22Rv1 (cell line): Measurements from ENCODE around the gene GPR132.
"Not testable (repeated sequence)": the region's sequence is repeated elsewhere in the genome, so short reads cannot be mapped to it uniquely, and the experiment has no call there.

ENCODE experiments used
- H3K27ac ChIP-seq: fragments of 450-650 bp; 2 replicates; pipeline ENCODE4 v1.5.1; 2017
- ZFX ChIP-seq: fragments of 450-650 bp; IDR thresholded peaks from 2 replicates; pipeline ENCODE4 v1.6.1; 2017; ENCODE audit warnings: antibody characterized with exemption, borderline replicate concordance
- TF ChIP-seq, protein P1 (sequence below): fragments of 450-650 bp; IDR thresholded peaks from 2 replicates; pipeline ENCODE4 v1.5.1; 2017; ENCODE audit warnings: mild to moderate bottlenecking

The GPR132 gene, protein sequence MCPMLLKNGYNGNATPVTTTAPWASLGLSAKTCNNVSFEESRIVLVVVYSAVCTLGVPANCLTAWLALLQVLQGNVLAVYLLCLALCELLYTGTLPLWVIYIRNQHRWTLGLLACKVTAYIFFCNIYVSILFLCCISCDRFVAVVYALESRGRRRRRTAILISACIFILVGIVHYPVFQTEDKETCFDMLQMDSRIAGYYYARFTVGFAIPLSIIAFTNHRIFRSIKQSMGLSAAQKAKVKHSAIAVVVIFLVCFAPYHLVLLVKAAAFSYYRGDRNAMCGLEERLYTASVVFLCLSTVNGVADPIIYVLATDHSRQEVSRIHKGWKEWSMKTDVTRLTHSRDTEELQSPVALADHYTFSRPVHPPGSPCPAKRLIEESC

DNA sequence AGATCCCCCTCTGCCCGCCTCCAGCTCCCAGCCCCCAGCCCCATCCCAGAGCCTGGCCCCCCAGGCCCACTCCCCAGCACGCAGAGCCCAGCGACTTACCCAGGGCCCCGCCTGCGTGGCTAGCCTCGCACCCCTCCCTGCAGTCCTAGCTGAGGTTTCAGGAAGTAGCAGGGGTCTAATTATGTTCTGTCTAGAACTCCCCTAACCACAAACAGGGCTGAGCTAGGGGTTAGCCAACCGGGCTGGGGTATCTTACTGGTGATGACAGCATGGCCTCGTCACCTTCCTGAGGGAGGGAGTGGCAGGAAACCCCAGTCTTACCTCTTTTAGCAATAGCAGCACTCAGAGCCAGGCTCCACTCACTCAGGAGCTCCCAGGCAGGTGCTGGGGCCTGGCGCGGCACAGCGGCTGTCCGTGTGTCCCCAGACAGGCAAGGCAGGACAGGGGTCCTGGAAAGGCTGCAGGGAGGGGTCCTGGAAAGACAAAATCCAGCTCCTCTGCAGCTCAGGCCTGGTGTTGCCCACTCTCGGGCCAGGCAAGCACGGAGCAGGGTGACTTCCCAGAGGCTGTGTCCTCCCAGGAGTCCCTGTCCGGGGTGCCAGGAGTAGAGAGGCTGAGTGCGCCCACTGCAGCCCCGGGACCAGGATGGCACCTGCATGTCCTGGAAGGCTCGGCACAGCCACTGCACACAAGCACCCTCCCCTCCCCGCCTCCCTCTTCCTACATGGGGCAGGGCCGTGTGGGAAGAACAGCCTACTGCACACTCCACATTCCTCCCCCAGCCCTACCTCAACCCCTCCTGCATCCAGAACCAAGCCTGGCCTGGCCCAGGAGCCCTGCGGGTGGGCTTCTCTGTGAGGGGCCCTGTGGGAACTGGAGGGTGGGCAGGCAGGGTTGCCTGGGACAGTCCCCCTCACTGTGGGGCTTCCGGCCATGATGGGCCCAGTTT is at the start of gene GPR132:
Gene GPR132 (minus strand): TSS at position 151 of the 949 bp plus-strand sequence. CDS start 10,010 bp downstream, outside the sequence.
- no peak for TF ChIP-seq ZFX
- TF ChIP-seq, protein P1, sequence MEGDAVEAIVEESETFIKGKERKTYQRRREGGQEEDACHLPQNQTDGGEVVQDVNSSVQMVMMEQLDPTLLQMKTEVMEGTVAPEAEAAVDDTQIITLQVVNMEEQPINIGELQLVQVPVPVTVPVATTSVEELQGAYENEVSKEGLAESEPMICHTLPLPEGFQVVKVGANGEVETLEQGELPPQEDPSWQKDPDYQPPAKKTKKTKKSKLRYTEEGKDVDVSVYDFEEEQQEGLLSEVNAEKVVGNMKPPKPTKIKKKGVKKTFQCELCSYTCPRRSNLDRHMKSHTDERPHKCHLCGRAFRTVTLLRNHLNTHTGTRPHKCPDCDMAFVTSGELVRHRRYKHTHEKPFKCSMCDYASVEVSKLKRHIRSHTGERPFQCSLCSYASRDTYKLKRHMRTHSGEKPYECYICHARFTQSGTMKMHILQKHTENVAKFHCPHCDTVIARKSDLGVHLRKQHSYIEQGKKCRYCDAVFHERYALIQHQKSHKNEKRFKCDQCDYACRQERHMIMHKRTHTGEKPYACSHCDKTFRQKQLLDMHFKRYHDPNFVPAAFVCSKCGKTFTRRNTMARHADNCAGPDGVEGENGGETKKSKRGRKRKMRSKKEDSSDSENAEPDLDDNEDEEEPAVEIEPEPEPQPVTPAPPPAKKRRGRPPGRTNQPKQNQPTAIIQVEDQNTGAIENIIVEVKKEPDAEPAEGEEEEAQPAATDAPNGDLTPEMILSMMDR: no peak
- no peak within 1 kb of the TSS for H3K27ac ChIP-seq

DNA sequence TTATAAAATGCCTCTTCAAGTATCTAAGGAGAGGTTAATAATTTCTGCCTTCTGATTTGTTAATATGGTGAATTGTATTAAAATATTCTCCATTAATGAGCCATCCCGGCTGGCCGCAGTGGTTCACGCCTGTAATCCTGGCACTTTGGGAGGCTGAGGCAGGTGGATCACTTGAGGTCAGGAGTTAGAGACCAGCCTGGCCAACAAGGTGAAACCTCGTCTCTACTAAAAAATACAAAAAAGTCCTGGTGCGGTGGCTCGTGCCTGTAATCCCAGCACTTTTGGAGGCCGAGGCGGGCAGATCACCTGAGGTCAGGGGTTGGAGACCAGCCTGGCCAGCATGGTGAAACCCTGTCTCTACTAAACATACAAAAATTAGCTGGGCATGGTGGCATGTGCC is 44.0 kb upstream of the GPR132 start:
- not testable (repeated sequence) for H3K27ac ChIP-seq

DNA sequence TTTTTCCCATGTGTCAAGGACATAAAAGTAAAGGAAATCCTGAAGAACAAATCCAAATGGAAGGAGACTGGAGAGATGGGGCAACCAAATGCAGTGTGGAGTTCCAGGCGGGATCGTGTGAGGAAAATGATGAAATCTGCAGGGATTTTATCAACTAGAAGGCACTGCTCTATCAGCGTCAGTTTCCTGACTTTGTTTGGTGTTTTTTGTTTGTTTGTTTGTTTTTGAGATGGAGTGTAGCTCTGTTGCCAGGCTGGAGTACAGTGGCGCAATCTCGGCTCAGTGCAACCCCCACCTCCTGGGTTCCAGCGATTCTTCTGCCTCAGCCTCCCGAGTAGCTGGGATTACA is 43.3 kb upstream of the GPR132 start:
- TF ChIP-seq, protein P1: no peak
- no peak for TF ChIP-seq ZFX
- no peak overlapping the region for H3K27ac ChIP-seq

DNA sequence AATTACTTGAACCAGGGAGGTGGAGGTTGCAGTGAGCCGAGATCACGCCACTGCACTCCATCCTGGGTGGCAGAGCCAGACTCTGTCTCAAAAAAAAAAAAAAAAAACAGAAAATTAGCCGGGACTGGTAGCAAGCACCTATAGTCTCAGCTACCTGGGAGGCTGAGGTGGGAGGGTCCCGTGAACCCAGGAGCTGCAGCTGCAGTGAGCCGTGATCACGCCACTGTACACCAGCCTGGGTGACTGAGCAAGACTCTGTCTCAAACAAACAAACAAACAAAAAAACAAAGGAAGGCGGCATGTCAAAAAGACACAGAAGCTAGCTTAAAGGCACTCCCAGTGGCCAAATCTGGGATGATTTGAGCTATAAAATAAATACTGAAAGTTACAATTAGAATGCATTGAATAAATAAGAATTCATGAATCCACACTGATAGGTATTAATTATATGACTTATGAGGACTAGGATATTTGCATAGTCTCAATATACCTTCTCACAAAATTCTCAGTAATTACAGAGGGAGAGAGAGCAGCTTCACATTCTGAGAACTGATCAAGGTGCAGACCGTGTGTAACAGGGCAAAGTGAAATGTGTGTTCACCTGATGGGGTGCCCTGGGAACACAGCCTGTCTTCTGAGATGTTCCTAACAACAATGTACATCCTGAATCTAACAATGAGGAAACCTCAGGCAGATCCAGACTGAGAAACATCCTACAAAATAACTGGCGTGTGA is 42.7 kb upstream of the GPR132 start:
- H3K27ac ChIP-seq: no peak overlapping the region

DNA sequence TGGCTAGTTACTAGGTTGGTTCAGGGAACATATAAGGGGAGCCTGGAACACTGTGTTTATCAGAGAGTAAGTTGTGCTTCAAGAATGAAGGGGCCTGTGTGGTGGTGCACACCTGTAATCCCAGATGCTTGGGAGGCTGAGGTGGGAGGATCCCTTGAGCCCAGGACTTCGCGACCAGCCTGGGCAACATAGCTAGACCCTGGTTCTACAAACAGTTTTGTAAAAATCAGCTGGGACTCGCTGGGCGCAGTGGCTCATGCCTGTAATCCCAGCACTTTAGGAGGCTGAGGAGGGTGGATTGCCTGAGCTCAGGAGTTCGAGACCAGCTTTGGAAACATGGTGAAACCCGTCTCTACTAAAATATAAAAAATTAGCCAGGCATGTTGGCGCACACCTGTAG is 42.1 kb upstream of the GPR132 start:
- H3K27ac ChIP-seq: no peak overlapping the region
- no peak for TF ChIP-seq ZFX
- TF ChIP-seq, protein P1: no peak

More for the DNA sequence above, 42.7 kb upstream of the GPR132 start:
- TF ChIP-seq, protein P1: no peak
- TF ChIP-seq ZFX: no peak

DNA sequence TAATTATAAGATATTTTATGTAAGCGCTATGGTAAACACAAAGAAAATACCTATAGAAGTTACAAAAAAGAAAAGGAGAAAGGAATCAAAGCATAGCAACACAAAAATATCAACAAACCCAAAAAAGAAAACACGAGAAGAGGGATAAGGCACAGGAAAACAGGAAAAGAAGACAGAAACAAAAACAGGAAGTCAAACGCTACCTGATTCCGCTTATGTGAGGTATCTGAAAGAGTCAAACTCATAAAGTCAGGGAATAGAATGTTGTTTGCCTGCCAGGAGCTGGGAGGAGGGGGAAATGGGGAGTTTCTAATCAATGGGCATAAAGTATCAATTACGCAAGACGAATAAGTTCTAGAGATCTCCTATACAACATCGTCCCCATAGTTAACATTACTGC is 39.9 kb upstream of the GPR132 start:
- no peak overlapping the region for H3K27ac ChIP-seq
- no peak for TF ChIP-seq ZFX
- TF ChIP-seq, protein P1: no peak

DNA sequence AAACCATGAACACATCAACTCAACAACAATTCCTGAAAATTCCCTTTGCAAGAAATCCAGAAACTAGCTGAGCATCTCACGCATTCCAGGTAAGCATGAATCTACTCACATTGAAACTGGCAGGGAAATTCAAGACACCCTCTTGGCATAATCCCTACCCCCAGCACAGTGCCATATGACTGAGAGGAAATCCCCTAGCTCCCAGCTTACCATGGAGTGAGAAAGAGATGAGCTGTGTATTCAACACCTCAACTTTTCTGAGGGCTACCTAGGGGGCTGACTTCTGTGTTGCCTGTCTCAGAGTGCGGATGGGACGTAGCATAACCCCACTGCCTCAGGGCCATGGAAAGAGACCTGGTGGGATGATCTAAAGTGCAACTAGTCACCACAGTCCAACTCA is 37.7 kb upstream of the GPR132 start:
- H3K27ac ChIP-seq: no peak overlapping the region
- no peak for TF ChIP-seq ZFX
- TF ChIP-seq, protein P1: no peak
